Measurements from ENCODE around the gene OTC.

Gene OTC

DNA sequence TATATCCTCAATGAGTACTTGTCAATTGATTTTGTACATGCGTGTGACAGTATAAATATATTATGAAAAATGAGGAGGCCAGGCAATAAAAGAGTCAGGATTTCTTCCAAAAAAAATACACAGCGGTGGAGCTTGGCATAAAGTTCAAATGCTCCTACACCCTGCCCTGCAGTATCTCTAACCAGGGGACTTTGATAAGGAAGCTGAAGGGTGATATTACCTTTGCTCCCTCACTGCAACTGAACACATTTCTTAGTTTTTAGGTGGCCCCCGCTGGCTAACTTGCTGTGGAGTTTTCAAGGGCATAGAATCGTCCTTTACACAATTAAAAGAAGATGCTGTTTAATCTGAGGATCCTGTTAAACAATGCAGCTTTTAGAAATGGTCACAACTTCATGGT lies at the start of gene OTC:
OTC (plus strand) TSS at position 243 of the 400 bp plus-strand sequence; CDS start at position 336, 93 bp downstream.
- DNase-seq (ENCODE audit: low read depth), result no peak

DNA sequence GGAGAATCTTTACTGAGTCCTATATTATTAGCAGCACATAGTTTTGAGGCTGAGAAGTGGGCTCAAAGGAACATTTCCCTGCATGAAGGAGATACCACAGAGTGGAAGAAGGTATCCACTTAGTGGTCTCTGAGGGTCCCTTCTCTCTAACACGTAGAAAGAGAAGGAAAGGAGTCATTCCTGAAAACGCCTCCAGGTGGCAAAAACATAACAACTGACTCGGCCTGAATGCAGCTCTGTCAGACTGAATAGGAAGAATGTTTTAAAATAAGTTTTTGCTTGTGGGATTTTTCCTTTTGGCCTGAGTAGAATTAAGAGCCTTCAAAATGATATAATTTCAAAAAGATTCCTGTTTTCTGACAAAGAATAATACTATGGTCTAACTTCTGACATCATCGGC lies 48.4 kb upstream of the OTC start:
- no peak for DNase-seq (ENCODE audit: low read depth)

DNA sequence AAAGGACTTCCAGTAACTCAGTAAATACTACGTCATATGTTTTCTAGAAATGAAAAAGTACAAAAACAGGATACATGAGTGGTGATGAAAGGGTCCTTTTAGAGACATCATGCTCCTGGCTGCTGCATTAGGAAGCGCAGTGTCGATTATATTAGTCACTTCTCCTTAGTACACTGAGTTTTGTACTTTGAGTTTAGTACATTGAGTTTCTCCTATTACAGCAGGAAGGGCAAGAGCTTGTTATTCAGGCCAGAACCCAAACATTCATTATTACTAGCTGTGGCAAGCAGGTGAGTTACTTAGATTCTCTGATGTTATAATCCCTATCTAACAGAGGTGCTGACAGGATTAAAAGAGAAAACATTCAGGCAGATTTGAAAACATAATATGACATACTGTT lies 46.4 kb upstream of the OTC start:
- DNase-seq (ENCODE audit: low read depth), result no peak

GRCh38 chrX:38311743-38312142 lies 40.7 kb upstream of the OTC start:
- DNase-seq (ENCODE audit: low read depth), result no peak

- DNase-seq (ENCODE audit: low read depth), result no peak
These were observed 40.0 kb upstream of the OTC start for GRCh38 chrX:38312436-38312835.

GRCh38 chrX:38313190-38313589 lies 39.2 kb upstream of the OTC start:
- no peak for DNase-seq (ENCODE audit: low read depth)

DNA sequence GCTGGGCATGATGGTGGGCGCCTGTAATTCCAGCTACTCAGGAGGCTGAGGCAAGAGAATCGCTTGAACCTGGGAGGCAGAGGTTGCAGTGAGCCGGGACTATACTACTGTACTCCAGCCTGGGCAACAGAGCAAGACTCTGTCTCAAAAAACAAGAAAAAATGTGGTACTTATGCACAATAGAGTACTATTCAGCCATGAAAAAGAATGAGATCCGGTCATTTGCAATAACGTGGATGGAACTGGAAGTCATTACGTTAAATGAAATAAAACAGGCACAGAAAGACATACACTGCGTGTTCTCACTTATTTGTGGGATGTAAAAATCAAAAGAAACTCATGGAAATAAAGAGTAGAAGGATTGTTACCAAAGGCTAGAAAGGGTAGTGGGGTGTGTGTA lies 37.2 kb upstream of the OTC start:
- DNase-seq (ENCODE audit: low read depth), result no peak

DNA sequence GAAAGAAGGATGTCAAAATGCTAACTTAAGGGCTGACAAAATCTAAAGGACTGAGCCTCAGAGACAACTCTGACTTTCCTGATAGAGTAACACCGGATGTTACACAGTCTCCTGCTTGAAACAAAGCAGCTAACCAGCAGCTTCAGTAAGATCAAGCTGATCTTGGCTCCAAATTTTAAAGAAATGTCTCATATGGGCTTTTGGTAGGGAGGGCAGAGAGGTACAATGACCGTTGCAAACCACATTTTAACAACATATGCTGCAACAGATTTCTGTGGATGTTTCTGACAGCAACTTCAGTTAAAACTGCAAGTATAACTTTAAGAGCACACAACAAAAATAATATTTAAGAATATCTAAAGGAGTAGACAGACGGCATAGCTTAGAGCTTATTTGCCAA lies 34.2 kb upstream of the OTC start:
- DNase-seq (ENCODE audit: low read depth), result no peak

- DNase-seq (ENCODE audit: low read depth), result no peak
These were observed 33.8 kb upstream of the OTC start for GRCh38 chrX:38318606-38319005.

DNA sequence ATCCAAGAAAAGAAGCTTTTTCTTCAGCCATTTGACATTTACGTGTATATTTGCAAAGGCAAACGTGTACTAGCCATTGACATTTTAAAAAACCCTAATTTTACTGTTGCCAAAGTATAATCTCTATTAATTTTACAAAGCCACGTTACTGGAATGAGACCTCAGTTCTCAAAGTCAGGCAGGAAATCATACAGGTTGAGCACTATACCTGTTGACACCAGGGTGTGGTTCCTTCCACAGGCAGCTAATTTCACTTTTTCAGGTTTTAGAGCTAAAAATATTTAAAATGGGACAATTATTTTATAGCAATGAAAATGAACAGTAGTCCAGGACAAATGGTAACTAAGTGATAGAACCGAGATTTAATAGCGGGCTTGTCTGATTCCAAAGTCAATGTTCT lies 31.6 kb upstream of the OTC start:
- DNase-seq (ENCODE audit: low read depth), result no peak

DNA sequence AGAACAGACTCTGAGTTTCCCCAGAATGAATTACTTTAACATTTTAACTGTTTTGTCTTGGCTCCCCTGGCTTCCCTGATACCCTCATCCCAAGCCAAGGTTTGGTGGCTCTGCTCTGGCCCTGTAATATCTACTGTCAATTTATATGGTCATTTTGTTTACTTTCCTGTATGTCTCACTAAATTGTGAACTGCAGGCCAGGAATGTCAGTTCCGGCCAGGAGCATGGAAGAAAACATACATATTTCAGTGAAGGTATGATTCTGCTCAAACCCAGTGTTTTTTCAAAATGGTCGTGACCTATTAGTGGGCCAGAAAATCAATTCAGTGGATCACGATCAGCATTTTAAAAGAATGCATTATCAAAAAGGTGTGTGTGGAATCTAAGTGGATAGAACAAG lies 26.3 kb upstream of the OTC start:
- DNase-seq (ENCODE audit: low read depth), result no peak

GRCh38 chrX:38327007-38327774 lies 25.2 kb upstream of the OTC start, which contains the start of gene RPGR:
Gene RPGR, minus strand, starts transcription at chrX:38327509. Its CDS starts 142 bp downstream, at chrX:38327367.
- peak; percentile 86 for DNase-seq (ENCODE audit: low read depth)

GRCh38 chrX:38327775-38328081 lies 24.7 kb upstream of the OTC start:
- DNase-seq (ENCODE audit: low read depth), result no peak

- no peak for DNase-seq (ENCODE audit: low read depth)
These were observed 19.9 kb upstream of the OTC start for GRCh38 chrX:38332505-38332904.

DNA sequence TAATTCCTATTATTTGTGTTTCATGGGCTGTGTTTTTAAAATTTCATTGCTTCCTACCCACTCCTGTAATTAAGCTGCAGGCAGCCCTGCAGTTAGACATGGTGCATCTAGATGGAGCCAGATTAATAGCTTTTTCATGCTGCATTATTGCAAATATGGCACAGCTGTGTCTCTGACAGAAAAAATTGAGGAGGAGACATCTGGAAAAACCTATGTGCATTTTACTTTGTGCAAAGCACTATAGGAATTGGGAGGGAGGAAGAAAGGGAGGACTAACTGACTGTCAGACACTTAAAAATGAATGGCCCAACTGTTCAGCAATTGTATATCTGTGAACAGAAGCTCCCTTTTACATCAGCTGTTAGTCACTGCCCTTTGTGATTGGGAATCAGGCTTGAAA lies 17.0 kb upstream of the OTC start:
- DNase-seq (ENCODE audit: low read depth), result no peak

DNA sequence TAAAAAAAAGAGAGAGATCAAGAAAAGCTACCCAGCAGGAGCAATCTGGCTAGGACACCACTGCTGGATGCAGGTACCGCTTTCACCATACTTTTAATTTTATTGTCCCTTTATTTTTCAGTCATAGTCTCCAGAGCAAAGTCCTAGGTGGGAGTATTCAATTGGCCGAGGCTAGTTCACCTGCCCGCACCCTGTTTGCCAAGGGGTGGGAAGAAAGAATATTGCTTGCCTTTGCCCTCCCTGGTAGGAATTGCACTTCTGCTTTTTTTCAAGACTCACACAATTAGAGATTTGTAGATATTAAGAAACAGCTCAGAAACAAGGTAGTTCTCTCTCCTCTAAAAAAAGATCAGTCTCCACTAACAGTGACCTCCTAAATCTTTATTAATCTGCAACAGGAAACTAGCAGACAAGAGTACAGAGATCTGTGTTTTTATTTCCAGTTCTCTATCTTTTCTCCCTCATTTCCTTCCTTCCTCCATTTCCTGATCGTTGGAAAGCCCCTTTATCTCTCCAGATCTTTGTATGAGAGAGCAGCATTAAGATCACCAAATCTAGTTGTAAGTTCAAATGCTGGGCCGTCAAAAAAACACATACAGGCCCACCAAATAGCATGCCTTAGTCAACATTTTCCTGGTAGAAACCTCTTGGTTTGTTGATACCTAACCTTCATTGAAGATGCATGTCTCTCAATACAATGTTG lies 15.7 kb upstream of the OTC start:
- no peak for DNase-seq (ENCODE audit: low read depth)

DNA sequence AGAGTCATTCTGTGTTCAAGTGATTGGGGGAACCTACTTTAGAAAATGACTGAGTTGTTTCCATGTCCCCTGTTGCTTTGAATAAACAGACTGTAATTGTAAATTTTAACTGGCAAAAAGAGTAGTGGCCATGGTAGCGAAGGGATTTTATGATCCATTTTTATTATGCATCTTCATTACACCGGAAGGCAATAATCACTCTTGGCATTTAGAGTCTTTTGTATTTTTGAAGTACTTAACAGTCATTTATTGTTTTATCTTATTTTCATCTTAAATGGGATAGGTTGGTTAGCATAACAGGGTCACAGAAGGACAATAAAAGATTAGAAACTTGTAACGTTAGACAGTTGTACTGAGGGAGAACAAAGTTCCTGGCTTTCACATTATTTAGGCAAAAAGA lies 11.0 kb upstream of the OTC start:
- DNase-seq (ENCODE audit: low read depth), result no peak

GRCh38 chrX:38342853-38343778 lies 9.3 kb upstream of the OTC start:
- DNase-seq (ENCODE audit: low read depth), result no peak

GRCh38 chrX:38346150-38346549 lies 6.3 kb upstream of the OTC start:
- no peak for DNase-seq (ENCODE audit: low read depth)

DNA sequence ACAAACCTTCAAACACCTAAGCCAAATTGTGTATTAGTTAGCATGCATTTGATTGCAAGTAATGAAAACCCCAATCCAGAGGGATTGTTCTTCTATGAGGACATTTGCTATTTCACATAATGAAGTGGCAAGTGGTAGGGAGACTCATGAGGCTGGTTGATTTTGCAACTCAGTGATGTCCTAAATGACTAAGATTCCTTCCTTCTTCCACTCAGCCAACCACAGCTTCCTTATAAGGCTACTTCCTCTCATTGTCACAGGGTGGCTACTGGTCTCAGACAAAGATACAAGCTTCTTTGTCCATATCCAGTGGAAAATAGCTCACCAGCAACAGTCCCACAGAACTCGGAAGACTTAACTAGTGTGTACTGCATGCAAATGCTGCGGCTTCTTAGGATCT lies 5.3 kb upstream of the OTC start:
- no peak for DNase-seq (ENCODE audit: low read depth)

GRCh38 chrX:38351346-38351745 lies 1.1 kb upstream of the OTC start:
- no peak for DNase-seq (ENCODE audit: low read depth)

DNA sequence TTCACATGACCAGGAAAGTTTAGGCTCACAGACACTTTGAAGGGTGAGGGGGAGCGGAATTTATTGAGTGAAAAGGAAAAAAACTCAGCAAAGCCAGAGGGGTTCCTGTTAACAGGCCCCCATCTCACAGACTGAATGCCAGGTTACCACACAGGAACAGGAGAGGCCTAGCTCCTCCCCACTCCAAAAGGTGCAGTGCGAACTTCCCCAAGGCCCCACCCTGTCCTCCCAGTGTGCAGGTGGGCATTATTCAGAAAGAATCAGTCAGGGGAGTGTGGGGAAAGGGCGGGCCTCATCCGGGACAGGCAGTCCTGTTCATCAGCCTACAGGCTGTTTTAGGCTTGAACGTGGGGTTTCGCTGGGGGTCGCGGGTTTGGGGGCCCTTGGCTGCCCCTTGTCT lies 4.0 kb downstream of the OTC start:
- DNase-seq (ENCODE audit: low read depth), result no peak
